Stimulated activated memory B cell treated with anti-CD40 and anti-IgM and Interleukin-4, amounts not matched to agents 10 μg/mL and 1 μg/mL and 100 μg/mL, for 72 hours (primary cell): ENCODE data around the gene VWF.
"Not testable (repeated sequence)": the region's sequence is repeated elsewhere in the genome, so short reads cannot be mapped to it uniquely, and the experiment has no call there.

Experiments
- ATAC-seq: fragments of 150-1000 bp; cut with Tn5 transposase; 2 replicates; pipeline ENCODE4 v1.10.0; 2021
- H3K27ac Mint-ChIP-seq: one replicate; pipeline ENCODE4 v1.8.0; 2022; ENCODE audit warnings: mild to moderate bottlenecking, mixed read lengths
- H3K27me3 Mint-ChIP-seq: one replicate; pipeline ENCODE4 v1.8.0; 2022; ENCODE audit warnings: mixed read lengths
- H3K36me3 Mint-ChIP-seq: one replicate; pipeline ENCODE4 v1.8.0; 2022; ENCODE audit warnings: mixed read lengths
- H3K4me1 Mint-ChIP-seq: one replicate; pipeline ENCODE4 v1.8.0; 2022; ENCODE audit warnings: mixed read lengths
- H3K4me3 Mint-ChIP-seq: one replicate; pipeline ENCODE4 v1.8.0; 2022; ENCODE audit warnings: mild to moderate bottlenecking, moderate library complexity, mixed read lengths
- H3K9me3 Mint-ChIP-seq: one replicate; pipeline ENCODE4 v1.8.0; 2022; ENCODE audit warnings: mixed read lengths

Gene VWF

DNA sequence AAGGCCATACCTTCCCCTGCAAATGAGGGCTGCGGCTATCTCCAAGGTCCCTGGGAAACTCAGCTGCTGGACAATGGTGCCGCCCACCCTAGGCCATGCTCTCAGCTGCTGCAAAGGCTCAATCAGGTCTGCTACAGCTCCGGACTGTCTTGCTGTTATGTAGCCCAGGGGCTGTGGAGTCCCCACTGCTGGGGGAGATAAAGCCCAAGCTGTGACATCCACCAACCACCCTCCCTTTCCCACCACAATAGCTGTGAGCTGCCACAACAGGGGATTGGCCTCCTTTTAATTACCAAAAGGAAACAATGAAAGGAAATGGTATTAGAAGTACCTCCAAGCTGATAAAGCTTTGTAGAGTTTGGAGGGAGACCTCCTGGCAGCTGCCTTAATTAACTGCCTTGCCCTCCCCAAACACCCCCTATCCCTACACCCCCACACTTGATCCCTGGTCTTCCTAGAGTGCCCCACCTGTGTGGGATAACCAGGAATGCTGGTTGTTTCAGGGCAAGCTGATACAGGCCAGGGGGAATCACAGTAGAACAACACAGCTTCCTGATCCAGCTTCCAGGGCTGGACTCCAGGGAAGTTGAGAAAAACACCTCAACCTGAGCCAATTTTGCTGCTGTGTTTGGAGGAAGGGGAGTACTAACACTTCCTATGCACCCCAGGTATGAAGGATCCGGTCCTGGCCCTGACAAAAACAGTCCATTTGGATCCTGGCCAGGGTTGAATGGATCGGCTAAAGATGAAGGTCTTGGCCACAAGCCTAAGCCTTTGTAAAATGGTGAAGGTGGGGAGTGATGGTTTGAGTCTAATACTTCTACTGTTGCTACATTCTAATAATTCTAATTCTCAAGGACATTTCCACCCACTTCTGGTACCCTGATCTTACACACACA, at the start of gene VWF:
Gene VWF (minus strand): TSS at position 260 of the 899 bp plus-strand sequence. CDS start 1,474 bp downstream, outside the sequence.
- Mint-ChIP-seq H3K9me3 (no peaks in the 10 kb centered on the region), H3K27me3 (peaks cover 32% of the 10 kb centered on the region), H3K27ac (no peak within 1 kb of the TSS), H3K36me3 (no peaks in the 10 kb centered on the region), H3K4me3 (no peak within 1 kb of the TSS), H3K4me1 (no peaks in the 10 kb centered on the region)
- ATAC-seq: no peak

DNA sequence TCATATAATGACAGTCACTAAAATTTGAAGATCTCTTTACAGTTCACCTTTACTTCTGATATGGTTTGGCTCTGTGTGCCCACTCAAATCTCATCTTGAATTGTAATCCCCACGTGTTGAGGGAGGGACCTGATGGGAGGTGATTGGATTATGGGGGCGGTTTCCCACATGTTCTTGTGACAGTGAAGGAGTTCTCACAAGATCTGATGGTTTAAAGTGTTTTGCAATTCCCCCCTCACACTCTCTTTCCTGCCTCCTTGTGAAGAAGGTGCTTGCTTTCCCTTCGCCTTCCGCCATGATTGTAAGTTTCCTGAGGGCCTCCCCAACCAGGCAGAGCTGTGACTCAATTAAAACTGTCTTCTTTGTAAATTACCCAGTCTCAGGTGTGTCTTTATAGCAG, 48.4 kb upstream of the VWF start:
- no peak overlapping the region for H3K4me3 Mint-ChIP-seq
- ATAC-seq: no peak
- peaks cover 9% of the 10 kb centered on the region for H3K27me3 Mint-ChIP-seq
- no peaks in the 10 kb centered on the region for H3K9me3 Mint-ChIP-seq
- no peaks in the 10 kb centered on the region for H3K36me3 Mint-ChIP-seq
- H3K4me1 Mint-ChIP-seq: peaks cover 18% of the 10 kb centered on the region
- no peak overlapping the region for H3K27ac Mint-ChIP-seq

DNA sequence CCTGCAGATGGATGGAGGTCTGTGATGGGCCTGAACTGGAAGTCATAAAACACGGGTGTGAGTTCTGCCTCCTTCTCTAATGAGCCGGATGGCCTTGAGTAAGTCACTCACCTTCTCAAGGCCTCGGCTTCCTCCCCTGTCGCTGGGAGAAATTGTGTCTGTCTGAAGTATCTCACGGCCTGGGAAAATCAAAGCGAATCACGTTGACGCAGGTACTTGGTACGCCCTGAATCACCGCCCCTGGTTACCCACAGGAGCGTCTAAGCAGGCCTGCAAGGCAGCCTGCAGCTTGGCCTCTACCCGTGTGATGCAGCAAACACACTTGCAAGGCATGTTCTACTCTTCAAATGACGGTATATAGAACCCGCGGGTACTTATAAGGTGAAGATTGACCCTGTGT, 47.6 kb upstream of the VWF start:
- no peak overlapping the region for H3K4me3 Mint-ChIP-seq
- H3K36me3 Mint-ChIP-seq: no peaks in the 10 kb centered on the region
- no peaks in the 10 kb centered on the region for H3K9me3 Mint-ChIP-seq
- ATAC-seq: no peak
- H3K27me3 Mint-ChIP-seq: peaks cover 9% of the 10 kb centered on the region
- peaks cover 26% of the 10 kb centered on the region for H3K4me1 Mint-ChIP-seq
- no peak overlapping the region for H3K27ac Mint-ChIP-seq

DNA sequence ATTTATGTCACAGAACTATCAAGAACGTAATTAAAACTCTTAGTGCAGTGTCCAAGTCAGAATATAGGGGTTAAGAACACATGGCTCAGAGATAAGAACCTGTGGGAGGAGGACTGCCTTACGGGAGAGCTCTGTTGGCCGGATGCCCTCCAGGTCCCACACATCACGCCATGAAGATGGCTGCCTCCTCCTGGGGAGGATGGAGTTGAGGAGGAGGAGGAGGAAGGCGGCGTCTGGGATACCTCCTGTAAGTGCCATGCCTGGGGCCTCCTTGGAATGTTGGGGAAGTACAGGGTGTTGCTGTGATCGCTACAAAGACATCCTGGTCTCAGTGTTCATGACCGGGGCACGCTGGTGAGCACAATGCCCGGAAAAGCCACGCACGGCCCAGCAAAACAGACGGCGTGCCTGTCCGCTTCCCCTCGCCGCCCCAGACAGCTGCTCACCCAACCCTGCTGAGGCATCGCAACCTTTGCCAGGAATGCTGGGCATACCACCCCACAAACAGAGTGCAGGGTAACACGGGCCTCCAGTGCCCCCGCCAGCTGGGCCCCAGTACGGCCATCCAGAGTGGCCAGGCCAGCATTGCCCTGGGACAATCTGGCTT, 47.0 kb upstream of the VWF start:
- H3K27me3 Mint-ChIP-seq: peaks cover 9% of the 10 kb centered on the region
- ATAC-seq: no peak
- H3K36me3 Mint-ChIP-seq: no peaks in the 10 kb centered on the region
- no peaks in the 10 kb centered on the region for H3K9me3 Mint-ChIP-seq
- no peak overlapping the region for H3K27ac Mint-ChIP-seq
- peaks cover 32% of the 10 kb centered on the region for H3K4me1 Mint-ChIP-seq
- no peak overlapping the region for H3K4me3 Mint-ChIP-seq

DNA sequence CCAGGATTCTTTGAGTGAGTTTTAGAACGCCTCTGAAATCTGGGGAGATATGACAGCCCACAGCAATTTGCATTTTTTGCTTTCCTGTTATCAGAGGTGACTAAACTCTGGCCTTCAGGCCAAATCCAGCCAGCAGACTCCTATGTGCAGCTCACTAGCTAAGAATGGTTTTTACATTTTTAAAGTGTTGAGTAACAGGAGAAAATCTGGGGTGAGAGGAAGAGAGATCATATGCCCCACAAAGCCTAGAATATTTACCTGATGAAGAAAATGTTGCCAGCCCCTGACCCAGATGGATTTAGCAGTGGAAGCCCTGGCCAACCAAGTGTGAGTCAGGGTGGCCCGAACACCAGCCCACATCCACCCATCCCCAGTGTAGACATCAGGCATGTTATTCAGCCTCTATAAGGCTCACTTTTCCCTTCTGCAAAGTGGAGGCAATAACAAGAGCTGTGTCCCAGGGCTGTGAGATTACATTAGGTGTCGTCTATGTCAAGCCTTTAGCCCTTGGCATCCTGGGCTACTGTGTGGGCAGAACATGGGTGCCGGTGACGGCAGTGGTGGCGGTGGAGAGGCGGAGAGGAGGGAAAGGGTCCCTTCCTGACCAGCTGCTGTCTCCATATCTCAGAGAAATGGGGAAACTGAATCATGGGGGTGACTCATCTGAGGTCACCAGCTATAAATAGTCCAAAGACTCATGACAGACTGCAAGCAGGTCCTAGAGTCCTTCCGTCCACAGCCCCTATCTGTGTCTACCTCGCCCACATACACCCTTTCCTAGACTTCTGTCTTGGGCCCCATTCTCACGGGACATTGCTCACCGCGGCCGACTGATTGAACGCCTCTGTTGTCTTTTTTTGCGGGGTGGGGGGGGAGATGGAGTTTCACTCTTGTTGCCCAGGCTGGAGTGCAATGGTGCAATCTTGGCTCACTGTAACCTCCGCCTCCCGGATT, 43.1 kb upstream of the VWF start:
- H3K9me3 Mint-ChIP-seq: no peaks in the 10 kb centered on the region
- H3K27me3 Mint-ChIP-seq: peaks cover under 1% of the 10 kb centered on the region
- H3K27ac Mint-ChIP-seq: peak overlapping the region; percentile 97
- peak; percentile 93 for ATAC-seq
- no peaks in the 10 kb centered on the region for H3K36me3 Mint-ChIP-seq
- peaks cover 32% of the 10 kb centered on the region for H3K4me1 Mint-ChIP-seq
- peak overlapping the region; percentile 50 for H3K4me3 Mint-ChIP-seq

DNA sequence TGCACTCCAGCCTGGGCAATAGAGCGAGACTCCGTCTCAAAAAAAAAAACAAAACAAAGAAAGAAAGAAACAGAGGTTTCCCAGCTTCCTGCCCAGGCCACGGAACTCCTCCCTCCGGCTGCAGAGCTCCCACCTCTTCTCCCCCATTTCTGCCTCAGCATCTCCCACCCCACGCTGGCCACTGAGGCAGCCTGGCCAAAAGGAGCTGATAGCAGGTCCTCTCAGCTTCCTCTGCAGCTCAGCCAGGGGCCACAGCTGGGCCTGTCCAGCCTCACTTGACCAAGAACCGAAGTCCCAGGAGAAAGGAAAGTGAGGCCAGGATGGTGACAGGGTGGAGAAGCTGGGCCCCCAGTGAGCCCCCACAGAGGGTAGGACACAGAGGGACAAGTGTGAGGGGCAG, 42.3 kb upstream of the VWF start:
- H3K4me3 Mint-ChIP-seq: no peak overlapping the region
- no peak for ATAC-seq
- H3K27ac Mint-ChIP-seq: peak overlapping the region; percentile 97
- H3K36me3 Mint-ChIP-seq: no peaks in the 10 kb centered on the region
- H3K4me1 Mint-ChIP-seq: peaks cover 32% of the 10 kb centered on the region
- H3K9me3 Mint-ChIP-seq: no peaks in the 10 kb centered on the region
- H3K27me3 Mint-ChIP-seq: no peaks in the 10 kb centered on the region

DNA sequence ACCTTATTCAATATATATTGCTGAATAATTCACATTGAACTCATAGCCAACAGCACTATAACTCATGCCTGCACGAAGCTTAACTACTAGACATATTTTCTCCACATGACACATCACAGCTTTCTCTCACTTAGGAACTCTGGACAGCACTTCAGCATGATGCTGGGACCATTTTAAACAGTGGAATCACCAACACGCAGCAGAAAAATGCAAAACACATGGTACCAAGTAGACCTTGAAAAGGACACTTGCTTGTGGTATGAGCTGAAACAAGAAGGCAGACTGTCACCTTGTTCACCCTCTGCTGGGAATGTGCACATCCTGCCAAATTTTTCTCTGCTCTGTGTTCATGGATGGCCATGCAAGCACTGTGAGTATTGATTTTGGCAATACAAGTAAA, 40.9 kb upstream of the VWF start:
- Mint-ChIP-seq H3K4me3 (no peak overlapping the region), H3K27me3 (no peaks in the 10 kb centered on the region), H3K9me3 (no peaks in the 10 kb centered on the region), H3K36me3 (no peaks in the 10 kb centered on the region), H3K4me1 (peaks cover 32% of the 10 kb centered on the region), H3K27ac (no peak overlapping the region)
- no peak for ATAC-seq

DNA sequence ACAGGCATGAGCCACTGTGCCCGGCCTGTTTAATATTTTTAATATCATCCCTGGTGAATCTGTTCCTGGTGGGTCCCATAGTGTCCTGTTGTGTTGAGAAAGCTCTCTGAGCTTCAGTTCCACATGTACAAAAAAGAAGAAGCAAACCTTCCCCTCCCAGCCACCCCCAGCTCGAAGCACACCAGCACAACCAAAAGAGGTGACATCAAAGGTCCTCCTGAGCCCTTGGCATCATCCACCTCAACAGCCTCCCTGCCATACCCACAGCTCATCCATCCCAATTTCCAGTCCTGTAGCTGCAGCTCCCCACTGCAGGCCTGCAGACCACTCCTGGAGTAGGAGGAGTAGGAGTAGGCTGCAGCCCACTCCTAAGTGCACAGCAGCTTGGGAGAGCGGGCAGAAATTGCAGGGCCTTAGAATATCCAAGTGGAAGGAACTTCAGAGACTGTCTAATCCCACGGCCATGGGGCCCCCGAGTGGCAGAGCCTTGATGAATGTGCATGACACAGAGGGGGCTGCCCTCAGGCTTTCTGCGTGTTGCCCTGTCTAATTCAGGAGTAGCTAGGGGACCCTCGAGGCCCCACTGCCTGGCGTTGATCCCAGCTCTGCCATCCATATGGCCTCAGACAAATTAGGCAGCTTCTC, 39.1 kb upstream of the VWF start:
- no peaks in the 10 kb centered on the region for H3K36me3 Mint-ChIP-seq
- H3K27ac Mint-ChIP-seq: no peak overlapping the region
- no peak overlapping the region for H3K4me3 Mint-ChIP-seq

DNA sequence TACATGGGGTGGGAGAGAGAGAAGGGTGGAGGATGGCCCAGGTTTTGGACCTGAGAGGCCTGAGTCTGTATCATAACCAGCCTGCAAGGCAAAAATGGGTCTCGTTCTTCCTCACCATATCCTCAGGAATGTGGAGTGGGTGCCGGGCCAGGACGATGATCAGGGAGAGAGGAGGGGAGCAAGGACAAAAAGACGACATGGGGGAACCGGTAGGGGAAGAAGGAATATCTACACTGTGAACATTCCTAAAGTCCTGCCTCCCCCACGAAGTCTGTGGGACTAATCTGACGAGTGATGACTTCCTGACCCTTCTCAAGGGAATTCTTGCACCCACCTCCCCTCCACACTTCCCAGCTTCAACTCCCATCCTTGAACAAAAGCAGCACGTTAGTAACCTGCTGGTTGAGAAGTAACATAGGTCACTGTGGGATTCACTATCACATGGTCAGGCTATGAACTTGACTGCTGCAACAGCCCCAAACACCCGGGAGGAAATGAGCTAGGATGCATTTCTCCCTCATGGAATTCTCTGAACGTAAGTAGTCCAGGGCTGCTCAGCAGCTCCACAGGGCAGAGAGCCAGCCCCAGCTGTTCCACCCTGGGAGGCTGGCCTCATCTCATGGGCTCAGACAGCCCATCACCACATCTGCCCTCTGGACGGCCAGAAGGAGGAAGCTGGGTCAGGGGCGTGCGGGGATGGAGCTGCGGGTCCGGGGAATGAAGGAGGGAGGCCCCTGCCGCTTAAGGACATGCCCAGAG, 36.8 kb upstream of the VWF start:
- Mint-ChIP-seq H3K36me3 (no peaks in the 10 kb centered on the region), H3K9me3 (no peaks in the 10 kb centered on the region), H3K4me1 (no peaks in the 10 kb centered on the region), H3K27ac (no peak overlapping the region), H3K27me3 (no peaks in the 10 kb centered on the region), H3K4me3 (no peak overlapping the region)
- no peak for ATAC-seq

More for the DNA sequence above, 39.1 kb upstream of the VWF start:
- Mint-ChIP-seq H3K4me1 (peaks cover 21% of the 10 kb centered on the region), H3K27me3 (no peaks in the 10 kb centered on the region), H3K9me3 (no peaks in the 10 kb centered on the region)
- ATAC-seq: no peak

DNA sequence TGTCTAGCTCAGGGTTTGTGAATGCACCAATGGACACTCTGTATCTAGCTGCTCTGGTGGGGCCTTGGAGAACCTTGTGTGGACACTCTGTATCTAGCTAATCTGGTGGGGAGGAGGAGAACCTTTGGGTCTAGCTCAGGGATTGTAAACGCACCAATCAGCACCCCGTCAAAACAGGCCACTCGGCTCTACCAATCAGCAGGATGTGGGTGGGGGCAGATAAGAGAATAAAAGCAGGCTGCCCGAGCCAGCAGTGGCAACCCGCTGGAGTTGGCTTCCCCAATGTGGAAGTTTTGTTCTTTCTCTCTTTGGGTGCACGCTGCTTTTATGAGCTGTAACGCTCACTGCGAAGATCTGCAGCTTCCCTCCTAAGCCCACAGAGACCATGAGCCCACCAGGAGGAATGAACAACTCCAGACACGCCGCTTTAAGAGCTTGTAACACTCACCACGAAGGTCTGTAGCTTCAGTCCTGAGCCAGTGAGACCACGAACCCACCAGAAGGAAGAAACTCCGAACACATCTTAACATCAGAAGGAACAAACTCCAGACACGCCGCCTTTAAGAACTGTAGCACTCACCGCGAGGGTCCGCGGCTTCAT, 35.7 kb upstream of the VWF start:
- H3K9me3 Mint-ChIP-seq, H3K27ac Mint-ChIP-seq, H3K4me1 Mint-ChIP-seq, H3K4me3 Mint-ChIP-seq, ATAC-seq, H3K36me3 Mint-ChIP-seq, H3K27me3 Mint-ChIP-seq: not testable (repeated sequence)

DNA sequence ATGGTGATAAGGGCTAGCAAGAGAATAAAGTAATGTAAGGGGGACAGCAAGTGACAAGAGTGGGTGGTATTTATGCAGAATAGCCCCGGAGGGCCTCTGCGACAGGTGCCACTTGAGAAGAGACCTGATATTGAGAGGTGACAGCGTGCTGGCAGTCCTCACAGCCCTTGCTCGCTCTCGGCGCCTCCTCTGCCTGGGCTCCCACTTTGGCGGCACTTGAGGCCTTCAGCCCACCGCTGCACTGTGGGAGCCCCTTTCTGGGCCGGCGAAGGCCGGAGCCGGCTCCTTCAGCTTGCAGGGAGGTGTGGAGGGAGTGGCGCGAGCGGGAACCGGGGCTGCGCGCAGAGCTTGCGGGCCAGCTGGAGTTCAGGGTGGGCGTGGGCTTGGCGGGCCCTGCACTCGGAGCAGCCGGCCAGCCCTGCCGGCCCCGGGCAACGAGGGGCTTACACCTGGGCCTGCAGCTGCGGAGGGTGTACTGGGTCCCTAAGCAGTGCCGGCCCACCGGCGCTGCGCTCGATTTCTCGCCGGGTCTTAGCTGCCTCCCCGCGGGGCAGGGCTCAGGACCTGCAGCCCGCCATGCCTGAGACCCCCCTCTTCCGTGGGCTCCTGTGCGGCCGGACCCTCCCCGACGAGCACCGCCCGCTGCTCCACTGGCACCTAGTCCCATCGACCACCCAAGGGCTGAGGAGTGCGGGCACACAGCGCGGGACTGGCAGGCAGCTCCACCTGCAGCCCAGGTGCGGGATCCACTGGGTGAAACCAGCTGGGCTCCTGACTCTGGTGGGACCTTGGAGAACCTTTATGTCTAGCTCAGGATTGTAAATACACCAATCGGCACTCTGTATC, 34.9 kb upstream of the VWF start:
- H3K9me3 Mint-ChIP-seq, H3K4me3 Mint-ChIP-seq, H3K4me1 Mint-ChIP-seq, H3K36me3 Mint-ChIP-seq, H3K27ac Mint-ChIP-seq, H3K27me3 Mint-ChIP-seq, ATAC-seq: not testable (repeated sequence)

DNA sequence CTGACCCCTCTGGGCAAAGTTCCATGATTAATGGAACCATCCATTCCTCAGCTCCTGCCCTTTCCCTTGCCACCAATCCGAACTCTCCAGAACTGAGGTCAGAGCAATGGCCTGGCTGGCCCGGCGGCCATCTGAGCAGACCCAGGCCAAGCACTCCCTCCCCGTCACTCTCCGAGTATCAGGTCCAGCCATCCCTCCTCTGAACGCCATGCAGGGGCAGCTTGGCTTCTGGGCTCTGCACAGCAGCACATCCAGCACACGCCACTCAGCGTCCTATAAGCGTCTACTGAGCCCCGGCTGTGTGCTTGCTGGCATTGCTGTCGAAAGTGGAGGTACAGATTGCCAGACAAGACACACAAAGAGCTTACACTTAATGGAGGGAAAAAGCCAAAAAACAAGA, 34.3 kb upstream of the VWF start:
- Mint-ChIP-seq H3K36me3 (no peaks in the 10 kb centered on the region), H3K27me3 (no peaks in the 10 kb centered on the region), H3K4me1 (no peaks in the 10 kb centered on the region), H3K4me3 (no peak overlapping the region), H3K27ac (no peak overlapping the region), H3K9me3 (no peaks in the 10 kb centered on the region)
- no peak for ATAC-seq

DNA sequence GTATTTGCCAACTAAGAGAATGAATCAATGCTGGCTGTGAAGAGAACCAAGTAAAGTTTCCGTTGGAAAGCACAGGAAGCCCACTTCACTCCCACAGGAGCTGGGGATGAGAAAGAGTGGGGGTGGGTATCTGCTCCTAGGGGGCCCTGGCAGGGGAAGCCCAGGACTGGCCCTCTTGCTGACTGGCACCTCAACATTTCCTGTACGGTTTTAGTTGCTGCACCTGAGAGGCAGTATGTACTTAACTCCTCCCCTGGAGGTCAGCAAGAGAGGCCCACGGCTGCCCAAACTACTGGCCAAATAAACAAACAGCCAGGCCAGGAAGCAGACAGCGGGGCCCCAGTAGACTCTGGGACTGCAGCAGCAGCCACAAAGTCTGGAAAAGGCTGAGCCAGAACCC, 33.8 kb upstream of the VWF start:
- Mint-ChIP-seq H3K9me3 (no peaks in the 10 kb centered on the region), H3K27ac (no peak overlapping the region), H3K36me3 (no peaks in the 10 kb centered on the region), H3K27me3 (no peaks in the 10 kb centered on the region), H3K4me3 (no peak overlapping the region), H3K4me1 (no peaks in the 10 kb centered on the region)
- no peak for ATAC-seq
